Left ventricle myocardium inferior (tissue), 1 donor: ENCODE measurements around the gene WIPF2. TPM values are rescaled to one million over a fixed set of nuclear protein-coding genes. Genes with fewer than 3 reads are reported as not detected.

Source experiments
- DNase-seq: peaks from one replicate; pipeline ENCODE4 v3.0.0-alpha.2; 2020
- H3K27ac ChIP-seq: fragments of 200-600 bp; replicated peaks from 2 replicates; pipeline ENCODE4 v1.8.0; 2021
- H3K27me3 ChIP-seq: fragments of 200-600 bp; 2 replicates; pipeline ENCODE4 v1.8.0; 2021; ENCODE audit warnings: low read depth
- H3K36me3 ChIP-seq: fragments of 200-600 bp; 2 replicates; pipeline ENCODE4 v1.8.0; 2021
- H3K4me1 ChIP-seq: fragments of 200-600 bp; 2 replicates; pipeline ENCODE4 v1.8.0; 2021
- H3K4me3 ChIP-seq: fragments of 200-600 bp; 2 replicates; pipeline ENCODE4 v1.8.0; 2021; ENCODE audit warnings: mild to moderate bottlenecking, moderate library complexity
- H3K9me3 ChIP-seq: fragments of 200-600 bp; replicated peaks from 2 replicates; pipeline ENCODE4 v1.8.0; 2021
- CTCF ChIP-seq: fragments of 200-600 bp; IDR thresholded peaks from 2 replicates; pipeline ENCODE4 v1.8.0; 2021; ENCODE audit warnings: antibody characterized with exemption, mild to moderate bottlenecking, borderline replicate concordance
- intact Hi-C: fragments of 100-400 bp; cut with micrococcal nuclease; formaldehyde crosslinking; loops from one replicate; pipeline ENCODE4 v1.11.0; 2022
- total RNA-seq: library from RNA; stranded (reverse); fragmentation: NEBNext Ultra II Directional; extraction: Animal tissue kit (Norgen Biotek cat#: 25700); gene quantifications from one replicate; pipeline ENCODE4 v1.2.1, GENCODE V29; 2021
- donor health status: DM: no; HTN: yes; CAD: no; lungs with severe emphysema.

WIPF2 gene
- total RNA-seq, 1 donor from 2014 or later = 12.5 TPM

- Histone ChIP-seq H3K36me3 (peaks cover 86% of the 10 kb centered on the region), H3K27me3 (no peaks in the 10 kb centered on the region), H3K4me3 (no peak overlapping the region), H3K27ac (no peak overlapping the region), H3K4me1 (peaks cover 5% of the 10 kb centered on the region), H3K9me3 (no peaks in the 10 kb centered on the region)
- TF ChIP-seq CTCF = no peak
- no peak for DNase-seq
- intact Hi-C loops = no loop called here
Measured at GRCh38 chr17:40264458-40265185, 45.5 kb downstream of the WIPF2 start.

GRCh38 chr17:40265337-40265736 is 46.2 kb downstream of the WIPF2 start:
- Histone ChIP-seq H3K9me3 (no peaks in the 10 kb centered on the region), H3K36me3 (peaks cover 84% of the 10 kb centered on the region), H3K27ac (no peak overlapping the region), H3K27me3 (no peaks in the 10 kb centered on the region), H3K4me1 (peaks cover 5% of the 10 kb centered on the region), H3K4me3 (no peak overlapping the region)
- intact Hi-C loops = no loop called here
- no peak for DNase-seq
- TF ChIP-seq CTCF = no peak

GRCh38 chr17:40266882-40267281 is 47.8 kb downstream of the WIPF2 start:
- H3K27ac ChIP-seq = no peak overlapping the region
- no peak for TF ChIP-seq CTCF
- no peak for DNase-seq
- peaks cover 81% of the 10 kb centered on the region for H3K36me3 ChIP-seq
- H3K4me1 ChIP-seq = no peaks in the 10 kb centered on the region
- no peaks in the 10 kb centered on the region for H3K27me3 ChIP-seq
- H3K4me3 ChIP-seq = no peak overlapping the region
- intact Hi-C loops = no loop called here
- H3K9me3 ChIP-seq = no peaks in the 10 kb centered on the region

- Histone ChIP-seq H3K36me3 (peaks cover 81% of the 10 kb centered on the region), H3K4me1 (no peaks in the 10 kb centered on the region), H3K27ac (no peak overlapping the region), H3K4me3 (no peak overlapping the region), H3K27me3 (no peaks in the 10 kb centered on the region), H3K9me3 (no peaks in the 10 kb centered on the region)
- no peak for DNase-seq
- intact Hi-C loops = no loop called here
- no peak for TF ChIP-seq CTCF
Measured at GRCh38 chr17:40268141-40268712, 49.1 kb downstream of the WIPF2 start.

GRCh38 chr17:40278414-40278813 is 59.3 kb downstream of the WIPF2 start:
- TF ChIP-seq CTCF = no peak
- Histone ChIP-seq H3K4me1 (peaks cover 2% of the 10 kb centered on the region), H3K27ac (no peak overlapping the region), H3K27me3 (no peaks in the 10 kb centered on the region), H3K4me3 (no peak overlapping the region), H3K9me3 (no peaks in the 10 kb centered on the region), H3K36me3 (peaks cover 93% of the 10 kb centered on the region)
- intact Hi-C loops = no loop called here
- no peak for DNase-seq
